Endodermal cell (in vitro differentiated cells): ENCODE data around the gene HEPHL1. TPM values are rescaled to one million over a fixed set of nuclear protein-coding genes. Genes with fewer than 3 reads are reported as not detected.
A peak's percentile ranks its signal among the peaks of the same experiment; 100 is the strongest.

ENCODE experiments used
- DNase-seq: peaks from one replicate; pipeline ENCODE4 v3.0.0-alpha.2; 2017
- H3K27ac ChIP-seq: 2 replicates; pipeline ENCODE4 v1.5.1; 2013; ENCODE audit warnings: mild to moderate bottlenecking, low read depth, low read length, moderate library complexity
- H3K27me3 ChIP-seq: 2 replicates; pipeline ENCODE4 v1.6.1; 2013; ENCODE audit warnings: mild to moderate bottlenecking, low read length, moderate library complexity; ENCODE audit not compliant: insufficient read depth, control insufficient read depth, poor library complexity, severe bottlenecking
- H3K36me3 ChIP-seq: 2 replicates; pipeline ENCODE4 v1.7.0; 2013; ENCODE audit warnings: mild to moderate bottlenecking, low read length, moderate library complexity; ENCODE audit not compliant: control insufficient read depth, insufficient read depth
- H3K4me1 ChIP-seq: one replicate; pipeline ENCODE4 v1.7.0; 2013; ENCODE audit warnings: low read length; ENCODE audit not compliant: control insufficient read depth, insufficient read depth
- H3K4me3 ChIP-seq: 2 replicates; pipeline ENCODE4 v1.5.1; 2013; ENCODE audit warnings: mild to moderate bottlenecking, low read length, moderate library complexity
- H3K9ac ChIP-seq: 2 replicates; pipeline ENCODE4 v1.6.1; 2013; ENCODE audit warnings: mild to moderate bottlenecking, low read length, moderate library complexity; ENCODE audit not compliant: poor library complexity, severe bottlenecking; ENCODE audit errors: extremely low read depth
- H3K9me3 ChIP-seq: 2 replicates; pipeline ENCODE4 v1.6.1; 2013; ENCODE audit warnings: mild to moderate bottlenecking, low read length, moderate library complexity; ENCODE audit not compliant: control insufficient read depth
- H3K27ac Mint-ChIP-seq: 2 replicates; pipeline ENCODE4 v1.8.0; 2020; ENCODE audit warnings: mixed read lengths
- H3K27me3 Mint-ChIP-seq: 2 replicates; pipeline ENCODE4 v1.8.0; 2021; ENCODE audit warnings: mild to moderate bottlenecking, mixed read lengths; ENCODE audit not compliant: insufficient read depth
- H3K36me3 Mint-ChIP-seq: 2 replicates; pipeline ENCODE4 v1.8.0; 2020; ENCODE audit warnings: low read depth, mixed read lengths
- H3K4me1 Mint-ChIP-seq: 2 replicates; pipeline ENCODE4 v1.8.0; 2020; ENCODE audit warnings: mixed read lengths
- H3K4me3 Mint-ChIP-seq: 2 replicates; pipeline ENCODE4 v1.8.0; 2020; ENCODE audit warnings: mild to moderate bottlenecking, moderate library complexity, mixed read lengths
- H3K9me3 Mint-ChIP-seq: 2 replicates; pipeline ENCODE4 v1.8.0; 2020; ENCODE audit warnings: mild to moderate bottlenecking, mixed read lengths
- CTCF ChIP-seq: fragments of 200-600 bp; sonication (generic); conservative IDR thresholded peaks from 2 replicates; pipeline ENCODE4 v1.5.0; 2021; ENCODE audit warnings: antibody characterized with exemption, mild to moderate bottlenecking
- whole genome bisulfite sequencing, 2 experiments: methylation state at CpG; one replicate each; pipeline versions ENCODE4 v1.1.5 to v1.1.7; 2013; ENCODE audit warnings: missing lambda C conversion rate in 2 of 2, mixed read lengths in 1 of 2; ENCODE audit not compliant: insufficient coverage in 1 of 2, insufficient read length in 1 of 2; 5-methylcytosine and 5-hydroxymethylcytosine counted together
- total RNA-seq, 2 donors: library from RNA; stranded (reverse); fragmentation: NEBNext Ultra II Directional in 1 of 2; extraction: Animal tissue kit (Norgen Biotek cat#: 25700) in 1 of 2; gene quantifications; 2 replicates in 1 of 2; 3 replicates in 1 of 2; pipeline ENCODE4 v1.2.1, GENCODE V29; 2021

Gene HEPHL1
- total RNA-seq, 2 donors from 2014 or later: not detected

GRCh38 chr11:94125407-94126115, 104.4 kb downstream of the HEPHL1 start:
- no peak for TF ChIP-seq CTCF
- no peaks in the 10 kb centered on the region for H3K36me3 Mint-ChIP-seq
- DNase-seq: no peak
- WGBS, 2 experiments: 95 to 97% methylated on average over 4 to 8 of the region's 8 CpGs
- H3K27me3 ChIP-seq: no peaks in the 10 kb centered on the region
- H3K36me3 ChIP-seq: no peaks in the 10 kb centered on the region
- H3K9me3 ChIP-seq: no peaks in the 10 kb centered on the region
- no peak overlapping the region for H3K27ac Mint-ChIP-seq
- H3K4me3 Mint-ChIP-seq: no peak overlapping the region
- H3K4me1 ChIP-seq: no peaks in the 10 kb centered on the region
- no peak overlapping the region for H3K9ac ChIP-seq
- peaks cover 19% of the 10 kb centered on the region for H3K27me3 Mint-ChIP-seq
- peaks cover 5% of the 10 kb centered on the region for H3K4me1 Mint-ChIP-seq
- H3K27ac ChIP-seq: no peak overlapping the region
- peaks cover 3% of the 10 kb centered on the region for H3K9me3 Mint-ChIP-seq
- no peak overlapping the region for H3K4me3 ChIP-seq

- H3K9me3 ChIP-seq: no peaks in the 10 kb centered on the region
- peak overlapping the region; percentile 88 for H3K9ac ChIP-seq
- no peaks in the 10 kb centered on the region for H3K27me3 ChIP-seq
- no peak for TF ChIP-seq CTCF
- H3K27ac ChIP-seq: no peak overlapping the region
- no peaks in the 10 kb centered on the region for H3K36me3 ChIP-seq
- peak overlapping the region; percentile 94 for H3K4me3 ChIP-seq
- Mint-ChIP-seq H3K4me3 (no peak overlapping the region), H3K36me3 (no peaks in the 10 kb centered on the region), H3K4me1 (peaks cover 5% of the 10 kb centered on the region), H3K9me3 (peaks cover 3% of the 10 kb centered on the region), H3K27ac (peak overlapping the region; percentile 98), H3K27me3 (peaks cover 5% of the 10 kb centered on the region)
- no peak for DNase-seq
- H3K4me1 ChIP-seq: peaks cover 7% of the 10 kb centered on the region
These were observed 106.5 kb downstream of the HEPHL1 start for GRCh38 chr11:94127638-94128037.

GRCh38 chr11:94128291-94128745, 107.2 kb downstream of the HEPHL1 start:
- Mint-ChIP-seq H3K4me1 (peaks cover 7% of the 10 kb centered on the region), H3K9me3 (peaks cover 3% of the 10 kb centered on the region), H3K4me3 (no peak overlapping the region), H3K36me3 (no peaks in the 10 kb centered on the region), H3K27ac (peak overlapping the region; percentile 98), H3K27me3 (peaks cover 5% of the 10 kb centered on the region)
- no peaks in the 10 kb centered on the region for H3K36me3 ChIP-seq
- H3K27me3 ChIP-seq: no peaks in the 10 kb centered on the region
- no peak for TF ChIP-seq CTCF
- H3K9me3 ChIP-seq: no peaks in the 10 kb centered on the region
- DNase-seq: no peak
- peak overlapping the region; percentile 94 for H3K4me3 ChIP-seq
- peak overlapping the region; percentile 88 for H3K9ac ChIP-seq
- H3K27ac ChIP-seq: peak overlapping the region; percentile 97
- H3K4me1 ChIP-seq: peaks cover 7% of the 10 kb centered on the region
- WGBS, 2 experiments: 0% methylated on average over 6 to 22 of the region's 23 CpGs
